Kidney (tissue), 14 donors: ENCODE measurements around the gene ZNF732. TPM values are rescaled to one million over a fixed set of nuclear protein-coding genes. Genes with fewer than 3 reads are reported as not detected.

ENCODE experiments used
- DNase-seq, 5 donors: peaks; one replicate each; pipeline ENCODE4 v3.0.0-alpha.2; 2013 to 2020
- FAIRE-seq: peaks from 2 replicates; lab custom pipeline; 2012; peaks lifted over from hg19 to GRCh38; lab: Jason Lieb, UNC
- H3K27ac ChIP-seq, 2 donors: one replicate each; pipeline ENCODE4 v1.7.0; 2013; ENCODE audit warnings: low read depth in 2 of 2, low read length in 2 of 2, inconsistent platforms in 1 of 2
- H3K27me3 ChIP-seq: one replicate; pipeline ENCODE4 v1.7.1; 2013; ENCODE audit warnings: low read length, inconsistent platforms; ENCODE audit not compliant: control insufficient read depth, insufficient read depth
- H3K36me3 ChIP-seq, 3 donors: one replicate each; pipeline versions ENCODE4 v1.7.0 to v1.7.1; 2013; ENCODE audit warnings: low read length in 3 of 3, control low read depth in 1 of 3, inconsistent platforms in 1 of 3; ENCODE audit not compliant: insufficient read depth in 3 of 3, control insufficient read depth in 2 of 3
- H3K4me1 ChIP-seq, 3 donors: one replicate each; pipeline versions ENCODE4 v1.7.0 to v1.7.1; 2013; ENCODE audit warnings: low read length in 3 of 3, inconsistent platforms in 1 of 3, low read depth in 1 of 3; ENCODE audit not compliant: control insufficient read depth in 2 of 3, insufficient read depth in 2 of 3
- H3K4me3 ChIP-seq, 3 donors: one replicate each; pipeline versions ENCODE4 v1.7.0 to v1.8.1; 2013; ENCODE audit warnings: low read length in 3 of 3, control low read depth in 1 of 3, inconsistent platforms in 1 of 3
- H3K9ac ChIP-seq, 3 donors: one replicate each; pipeline versions ENCODE4 v1.7.0 to v1.7.1; 2013; ENCODE audit warnings: low read length in 3 of 3, control low read depth in 1 of 3, inconsistent platforms in 1 of 3
- H3K9me3 ChIP-seq, 3 donors: one replicate each; pipeline versions ENCODE4 v1.7.0 to v1.7.1; 2013; ENCODE audit warnings: low read length in 3 of 3, control low read depth in 1 of 3, inconsistent platforms in 1 of 3; ENCODE audit not compliant: control insufficient read depth in 2 of 3, insufficient read depth in 1 of 3
- intact Hi-C: fragments of 100-400 bp; cut with DNase I; formaldehyde crosslinking; loops from one replicate; pipeline ENCODE4 v1.11.1; 2022
- polyA plus RNA-seq: library from polyadenylated mRNA; stranded (reverse); fragments of 350-450 nt; fragmentation: Illumina TruSeq; extraction: RNeasy Lipid Tissue Mini Kit (QIAGEN cat#74804); gene quantifications from one replicate; pipeline ENCODE4 v1.2.3, GENCODE V29; 2014; ENCODE audit warnings: low read depth, low replicate concordance; ENCODE audit not compliant: insufficient read depth
- total RNA-seq: library from RNA; stranded (reverse); fragmentation: NEBNext Ultra II Directional; extraction: Animal tissue kit (Norgen Biotek cat#: 25700); gene quantifications from one replicate; pipeline ENCODE4 v1.2.1, GENCODE V29; 2021
- TF ChIP-seq, protein P1 (sequence below): IDR thresholded peaks from 3 replicates; pipeline ENCODE4 v1.5.1; 2012; ENCODE audit warnings: mild to moderate bottlenecking, moderate library complexity, borderline replicate concordance; ENCODE audit not compliant: insufficient read depth; ENCODE audit errors: extremely low read depth
- donor health status: control.
- donor health status: control.
- donor health status: control.
- donor health status: control.
- donor health status: control.
- donor health status: DM: yes; HTN: yes; CAD: no.
- donor health status: Normal renal cell carcinoma (clear cell type).

Gene ZNF732
- total and polyA plus RNA-seq, 2 donors from 2014 or later = not detected

DNA sequence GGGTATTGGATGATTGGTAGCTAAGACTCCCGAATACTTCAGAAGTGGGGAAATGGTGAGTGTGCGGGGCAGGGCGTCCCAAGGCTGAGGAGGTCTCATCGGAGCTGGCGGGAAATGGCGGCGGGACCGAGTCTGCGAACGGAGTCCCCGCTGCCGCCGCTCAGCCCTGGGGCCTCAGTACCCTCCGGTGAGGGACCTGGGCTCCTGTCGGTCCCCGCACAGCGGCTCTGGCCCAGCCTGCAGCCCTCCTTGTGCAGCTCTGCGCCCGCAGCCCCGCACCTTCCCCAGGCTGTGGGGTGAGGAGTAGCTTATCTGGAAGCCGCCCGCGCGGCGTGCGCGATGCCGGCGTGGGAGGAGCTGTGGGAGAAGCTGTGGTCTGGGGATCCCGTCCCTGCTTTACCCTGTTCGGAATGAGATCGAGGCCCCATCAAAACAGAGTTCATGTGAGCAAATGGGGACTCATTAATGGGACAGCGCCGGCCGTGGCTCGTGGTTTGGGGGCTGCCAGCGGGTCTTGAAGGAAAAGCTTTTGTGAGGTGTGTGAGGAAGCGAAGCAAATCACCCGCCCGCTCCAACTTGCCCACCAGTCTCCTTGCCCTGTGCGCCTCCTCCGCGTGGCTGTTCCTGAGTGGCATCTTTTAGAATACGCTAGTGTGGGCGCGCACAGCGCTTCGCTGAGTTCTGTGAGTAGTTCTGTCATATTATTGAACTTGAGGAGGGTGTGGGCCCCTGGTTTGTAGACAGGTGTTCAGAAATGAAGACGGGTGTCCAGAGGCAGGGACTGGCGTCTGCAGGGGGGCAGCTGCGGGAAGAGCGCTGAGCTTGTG lies 32.9 kb upstream of the ZNF732 start:
- TF ChIP-seq, protein P1, sequence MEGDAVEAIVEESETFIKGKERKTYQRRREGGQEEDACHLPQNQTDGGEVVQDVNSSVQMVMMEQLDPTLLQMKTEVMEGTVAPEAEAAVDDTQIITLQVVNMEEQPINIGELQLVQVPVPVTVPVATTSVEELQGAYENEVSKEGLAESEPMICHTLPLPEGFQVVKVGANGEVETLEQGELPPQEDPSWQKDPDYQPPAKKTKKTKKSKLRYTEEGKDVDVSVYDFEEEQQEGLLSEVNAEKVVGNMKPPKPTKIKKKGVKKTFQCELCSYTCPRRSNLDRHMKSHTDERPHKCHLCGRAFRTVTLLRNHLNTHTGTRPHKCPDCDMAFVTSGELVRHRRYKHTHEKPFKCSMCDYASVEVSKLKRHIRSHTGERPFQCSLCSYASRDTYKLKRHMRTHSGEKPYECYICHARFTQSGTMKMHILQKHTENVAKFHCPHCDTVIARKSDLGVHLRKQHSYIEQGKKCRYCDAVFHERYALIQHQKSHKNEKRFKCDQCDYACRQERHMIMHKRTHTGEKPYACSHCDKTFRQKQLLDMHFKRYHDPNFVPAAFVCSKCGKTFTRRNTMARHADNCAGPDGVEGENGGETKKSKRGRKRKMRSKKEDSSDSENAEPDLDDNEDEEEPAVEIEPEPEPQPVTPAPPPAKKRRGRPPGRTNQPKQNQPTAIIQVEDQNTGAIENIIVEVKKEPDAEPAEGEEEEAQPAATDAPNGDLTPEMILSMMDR = no peak
- no peaks in the 10 kb centered on the region for H3K27me3 ChIP-seq
- peak overlapping the region; percentile 83 to 95 (median 84) for H3K9ac ChIP-seq
- peaks cover 0 to 2% (median 0%) of the 10 kb centered on the region in 3 donors for H3K36me3 ChIP-seq
- peaks cover 0 to 6% (median 3%) of the 10 kb centered on the region in 3 donors for H3K9me3 ChIP-seq
- intact Hi-C loops = no loop called here
- FAIRE-seq = no peak
- H3K4me3 ChIP-seq = peak overlapping the region; percentile 91 to 94 (median 92)
- peak; percentile 69 to 86 (median 77) for DNase-seq
- peaks cover 0 to 10% (median 5%) of the 10 kb centered on the region in 3 donors for H3K4me1 ChIP-seq
- H3K27ac ChIP-seq = peak overlapping the region; percentile 94 to 96

DNA sequence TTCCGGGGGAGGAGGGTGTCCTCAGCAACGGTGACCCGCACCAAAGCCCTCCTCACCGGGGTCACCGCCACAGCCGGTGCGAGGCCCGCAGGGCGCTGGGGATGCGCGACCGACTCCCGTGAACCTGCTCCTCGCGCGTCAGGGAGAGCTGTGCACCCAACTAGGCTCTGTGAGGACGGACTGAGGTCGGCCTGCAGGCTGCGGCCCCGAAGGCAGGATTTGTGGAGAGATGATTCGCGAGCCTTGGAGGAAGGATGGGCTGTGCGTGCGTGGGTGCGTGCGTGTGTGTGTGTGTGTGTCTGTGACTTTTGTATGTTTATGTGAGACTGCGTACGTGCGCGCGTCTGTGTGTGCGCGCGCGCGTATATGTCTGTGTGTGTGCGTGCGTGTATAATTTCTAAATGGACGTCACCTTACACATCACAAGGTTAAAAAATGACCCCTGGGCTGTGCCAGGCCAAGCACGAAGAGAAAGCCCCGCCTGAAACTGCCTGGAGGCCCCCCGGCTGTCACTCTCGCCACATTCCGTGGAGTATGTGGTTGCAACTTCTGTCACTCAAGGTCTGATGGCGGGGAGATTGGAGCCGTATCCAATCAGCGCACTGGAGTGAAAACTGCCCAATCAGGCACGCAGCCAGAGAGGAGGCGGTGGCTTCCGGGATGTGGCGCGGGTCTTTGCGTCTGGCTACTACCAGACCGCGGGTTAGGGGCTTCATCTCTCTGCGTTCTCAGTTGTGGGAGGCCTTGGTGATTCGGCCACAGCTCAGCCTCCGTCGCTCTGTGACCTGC lies 32.1 kb upstream of the ZNF732 start, which contains the start of gene ZNF141:
ZNF141 (plus strand) TSS at position 672 of the 789 bp plus-strand sequence. CDS start 170 bp downstream, outside the sequence.
- Histone ChIP-seq H3K9ac (peak within 1 kb of the TSS; percentile 83 to 95 (median 93)), H3K4me3 (peak within 1 kb of the TSS; percentile 91 to 94 (median 92)), H3K36me3 (peaks cover 0 to 2% (median 0%) of the 10 kb centered on the region in 3 donors), H3K27me3 (no peaks in the 10 kb centered on the region), H3K27ac (peak within 1 kb of the TSS; percentile 94 to 96), H3K9me3 (peaks cover 0 to 3% (median 0%) of the 10 kb centered on the region in 3 donors), H3K4me1 (peaks cover 0 to 10% (median 5%) of the 10 kb centered on the region in 3 donors)
- TF ChIP-seq, protein P1 = no peak
- FAIRE-seq = peak; percentile 98
- intact Hi-C loops = no loop called here
- DNase-seq = peak; percentile 98 to 100 (median 98)

- FAIRE-seq (no peak), DNase-seq (peak in 1 of 5 donors; percentile 86)
- Histone ChIP-seq H3K9ac (peak overlapping the region; percentile 81 to 93 (median 83)), H3K36me3 (peaks cover 0 to 2% (median 0%) of the 10 kb centered on the region in 3 donors), H3K27ac (peak overlapping the region; percentile 94 to 96), H3K4me1 (peaks cover 0 to 10% (median 5%) of the 10 kb centered on the region in 3 donors), H3K4me3 (peak overlapping the region; percentile 91 to 94 (median 92)), H3K9me3 (peaks cover 0 to 3% (median 0%) of the 10 kb centered on the region in 3 donors), H3K27me3 (no peaks in the 10 kb centered on the region)
- intact Hi-C loops = no loop called here
- TF ChIP-seq, protein P1 = no peak
Observed at GRCh38 chr4:336893-337142, 31.5 kb upstream of the ZNF732 start.
